PFSK-1 (cell line): ENCODE results near the gene ITPRID1.

Experiments
- POLR2AphosphoS5 ChIP-seq: IDR thresholded peaks from 2 replicates; pipeline ENCODE4 v1.6.1; 2012; ENCODE audit warnings: low read depth, mild to moderate bottlenecking, control low read depth, low read length, moderate library complexity
- REST ChIP-seq, 2 experiments: IDR thresholded peaks; 2 replicates each; pipeline versions ENCODE4 v1.6.1 to v1.8.0; 2011 to 2012; ENCODE audit warnings: low read depth in 2 of 2, low read length in 2 of 2, control low read depth in 1 of 2, inconsistent platforms in 1 of 2, mild to moderate bottlenecking in 1 of 2, moderate library complexity in 1 of 2; ENCODE audit not compliant: insufficient read depth in 1 of 2

GRCh38 chr7:31642681-31643115 is 128.8 kb downstream of the ITPRID1 start:
- TF ChIP-seq REST (IDR thresholded peaks at IDR 0.05; ENCODE audit: insufficient read depth in 1 of 2, low read depth in 2 of 2, low read length in 2 of 2) (no peak), POLR2AphosphoS5 (no peak)
